GM18519 (cell line): Measurements from ENCODE around the gene MNS1.
"Not testable (repeated sequence)": the region's sequence is repeated elsewhere in the genome, so short reads cannot be mapped to it uniquely, and the experiment has no call there.

Source experiments
- ATAC-seq: cut with Tn5 transposase; IDR thresholded peaks from one replicate; pipeline ENCODE4 v1.9.1; 2021; ENCODE audit warnings: mild to moderate bottlenecking, moderate library complexity; ENCODE audit not compliant: unreplicated experiment, low FRiP score

The MNS1 gene

GRCh38 chr15:56456229-56456628 lies 8.7 kb downstream of the MNS1 start:
- ATAC-seq = no peak

- no peak for ATAC-seq
Measured at GRCh38 chr15:56454836-56455235, 10.1 kb downstream of the MNS1 start.

- ATAC-seq = no peak
Measured at GRCh38 chr15:56445746-56446145, 19.2 kb downstream of the MNS1 start.

GRCh38 chr15:56442354-56442753 lies 22.6 kb downstream of the MNS1 start:
- ATAC-seq = no peak

GRCh38 chr15:56440214-56440770 lies 24.6 kb downstream of the MNS1 start:
- no peak for ATAC-seq

GRCh38 chr15:56432304-56432703 lies 32.6 kb downstream of the MNS1 start:
- no peak for ATAC-seq

GRCh38 chr15:56428821-56429458 lies 36.0 kb downstream of the MNS1 start:
- no peak for ATAC-seq

- ATAC-seq = no peak
Measured at GRCh38 chr15:56425976-56426375, 39.0 kb downstream of the MNS1 start.

- ATAC-seq = no peak
Measured at GRCh38 chr15:56425276-56425675, 39.7 kb downstream of the MNS1 start.

GRCh38 chr15:56413114-56413733 lies 51.7 kb downstream of the MNS1 start:
- ATAC-seq = not testable (repeated sequence)

GRCh38 chr15:56411122-56411749 lies 53.7 kb downstream of the MNS1 start:
- no peak for ATAC-seq

- ATAC-seq = no peak
Measured at GRCh38 chr15:56410721-56411120, 54.2 kb downstream of the MNS1 start.

GRCh38 chr15:56399209-56399608 lies 65.7 kb downstream of the MNS1 start:
- ATAC-seq = not testable (repeated sequence)

GRCh38 chr15:56397325-56397724 lies 67.6 kb downstream of the MNS1 start:
- not testable (repeated sequence) for ATAC-seq

GRCh38 chr15:56394909-56395308 lies 70.0 kb downstream of the MNS1 start:
- no peak for ATAC-seq

GRCh38 chr15:56393277-56393676 lies 71.7 kb downstream of the MNS1 start:
- ATAC-seq = no peak

- ATAC-seq = no peak
Measured at GRCh38 chr15:56390739-56391267, 74.1 kb downstream of the MNS1 start.

GRCh38 chr15:56385908-56386307 lies 79.0 kb downstream of the MNS1 start:
- ATAC-seq = no peak

- no peak for ATAC-seq
Measured at GRCh38 chr15:56383010-56383409, 81.9 kb downstream of the MNS1 start.
